ENCODE results near the gene SMAD3. TPM values are rescaled to one million over a fixed set of nuclear protein-coding genes. Genes with fewer than 3 reads are reported as not detected.

Gene SMAD3
- total and polyA plus RNA-seq, 2 of the 8 experiments (the other 6 are each of a cell fraction or from before 2014, with no cell fraction given), result 10.1 to 12.4 TPM

GRCh38 chr15:67030036-67030762 lies 35.2 kb upstream of the SMAD3 start (continued):
- TF ChIP-seq KDM4A (IDR thresholded peaks at IDR 0.05; ENCODE audit: low read depth, low read length, severe bottlenecking), result no peak
- TF ChIP-seq TAF7 (optimal IDR thresholded peaks at IDR 0.05; ENCODE audit: borderline replicate concordance, low read depth, low read length), result no peak
- TF ChIP-seq, protein P1, sequence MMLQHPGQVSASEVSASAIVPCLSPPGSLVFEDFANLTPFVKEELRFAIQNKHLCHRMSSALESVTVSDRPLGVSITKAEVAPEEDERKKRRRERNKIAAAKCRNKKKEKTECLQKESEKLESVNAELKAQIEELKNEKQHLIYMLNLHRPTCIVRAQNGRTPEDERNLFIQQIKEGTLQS (IDR thresholded peaks at IDR 0.05; ENCODE audit: insufficient read depth, low read depth, low read length), result no peak
- TF ChIP-seq KDM1A (IDR thresholded peaks at IDR 0.05; ENCODE audit: borderline replicate concordance, low read length), result peak; percentile 50; the same call in 1 of the 2 replicates
- no peak for TF ChIP-seq NRF1 (IDR thresholded peaks at IDR 0.05; ENCODE audit: low read depth, low read length)
- TF ChIP-seq BACH1 (IDR thresholded peaks at IDR 0.05; ENCODE audit: low read length), result no peak
- no peak for TF ChIP-seq FOSL1 (IDR thresholded peaks at IDR 0.05; ENCODE audit: insufficient read depth, low read depth, low read length)
- no peak for TF ChIP-seq CHD1 (IDR thresholded peaks at IDR 0.05; ENCODE audit: low read depth, low read length)
- no peak for TF ChIP-seq JUND (IDR thresholded peaks at IDR 0.05; ENCODE audit: low read length)
- no peak for TF ChIP-seq SP2 (IDR thresholded peaks at IDR 0.05; ENCODE audit: low read length)
- TF ChIP-seq, protein P2, sequence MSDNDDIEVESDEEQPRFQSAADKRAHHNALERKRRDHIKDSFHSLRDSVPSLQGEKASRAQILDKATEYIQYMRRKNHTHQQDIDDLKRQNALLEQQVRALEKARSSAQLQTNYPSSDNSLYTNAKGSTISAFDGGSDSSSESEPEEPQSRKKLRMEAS (IDR thresholded peaks at IDR 0.05), result peak; percentile 80
- TF ChIP-seq CBX8 (IDR thresholded peaks at IDR 0.05; ENCODE audit: borderline replicate concordance, low read depth, low read length), result no peak
- TF ChIP-seq RBBP5 (IDR thresholded peaks at IDR 0.05; ENCODE audit: borderline replicate concordance, low read depth, low read length), result no peak
- TF ChIP-seq RAD21 (IDR thresholded peaks at IDR 0.05 in 1 of 2, conservative IDR thresholded peaks at IDR 0.05 in 1 of 2; ENCODE audit: low read depth in 2 of 2, low read length in 2 of 2), result no peak; a peak in 1 of 4 replicates
- no peak for TF ChIP-seq KDM5A (IDR thresholded peaks at IDR 0.05; ENCODE audit: low read length)
- peak; percentile 88 for TF ChIP-seq NANOG (IDR thresholded peaks at IDR 0.05; ENCODE audit: insufficient read depth, low read depth, low read length, poor library complexity, severe bottlenecking)
- TF ChIP-seq MAFK (IDR thresholded peaks at IDR 0.05; ENCODE audit: low read depth, low read length), result no peak
- TF ChIP-seq RXRA (IDR thresholded peaks at IDR 0.05; ENCODE audit: insufficient read depth, low read depth, low read length), result no peak
- peak; percentile 58 for TF ChIP-seq CREB1 (IDR thresholded peaks at IDR 0.05)
- peak; percentile 78 for TF ChIP-seq ASH2L (IDR thresholded peaks at IDR 0.05; ENCODE audit: low read length)
- TF ChIP-seq POU5F1 (IDR thresholded peaks at IDR 0.05; ENCODE audit: low read depth, low read length), result no peak
- peak in 1 of 2 experiments; percentile 64; a peak in 2 of 4 replicates for TF ChIP-seq HDAC2 (IDR thresholded peaks at IDR 0.05; ENCODE audit: borderline replicate concordance in 1 of 2, low read depth in 2 of 2, low read length in 2 of 2)
- no peak for TF ChIP-seq CHD2 (IDR thresholded peaks at IDR 0.05; ENCODE audit: low read length)
- TF ChIP-seq CTBP2 (IDR thresholded peaks at IDR 0.05; ENCODE audit: borderline replicate concordance, insufficient read depth, insufficient read length, low read length), result peak; percentile 91

All from H1 (cell line).